ENCODE data around the gene INHBA.

GRCh38 chr7:41695661-41696322 is 7.1 kb downstream of the INHBA start:
- TF ChIP-seq EZH2 (IDR thresholded peaks at IDR 0.05; ENCODE audit: insufficient read depth, low read length) (no peak), CTCF (IDR thresholded peaks at IDR 0.05; ENCODE audit: insufficient read depth, low read depth, low read length) (no peak)
